GM19467 (cell line): ENCODE results near the gene C10orf95.

Experiments
- ATAC-seq: cut with Tn5 transposase; IDR thresholded peaks from one replicate; pipeline ENCODE4 v1.9.1; 2021; ENCODE audit warnings: mild to moderate bottlenecking, moderate library complexity; ENCODE audit not compliant: unreplicated experiment

The C10orf95 gene

DNA sequence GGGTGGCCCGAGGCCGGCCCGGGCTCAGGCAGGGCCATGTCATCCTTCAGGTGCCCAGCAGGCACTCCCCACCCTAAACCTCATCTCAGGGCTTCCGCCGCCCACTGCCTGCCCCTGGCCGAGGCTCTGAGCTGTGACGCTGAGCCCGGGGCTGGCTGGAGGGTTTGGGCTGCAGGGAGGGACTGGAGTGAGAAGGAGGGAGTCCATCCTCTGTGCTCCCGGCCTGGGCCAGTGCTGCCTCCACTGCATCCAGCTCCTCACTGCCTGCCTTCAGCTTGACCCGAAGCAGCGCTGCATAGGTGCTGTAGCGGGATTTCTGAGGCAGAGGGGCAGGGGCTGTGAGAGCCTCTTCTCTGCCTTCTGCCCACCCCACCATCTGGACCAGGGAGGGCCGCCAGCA lies 48.2 kb downstream of the C10orf95 start:
- ATAC-seq, result no peak

DNA sequence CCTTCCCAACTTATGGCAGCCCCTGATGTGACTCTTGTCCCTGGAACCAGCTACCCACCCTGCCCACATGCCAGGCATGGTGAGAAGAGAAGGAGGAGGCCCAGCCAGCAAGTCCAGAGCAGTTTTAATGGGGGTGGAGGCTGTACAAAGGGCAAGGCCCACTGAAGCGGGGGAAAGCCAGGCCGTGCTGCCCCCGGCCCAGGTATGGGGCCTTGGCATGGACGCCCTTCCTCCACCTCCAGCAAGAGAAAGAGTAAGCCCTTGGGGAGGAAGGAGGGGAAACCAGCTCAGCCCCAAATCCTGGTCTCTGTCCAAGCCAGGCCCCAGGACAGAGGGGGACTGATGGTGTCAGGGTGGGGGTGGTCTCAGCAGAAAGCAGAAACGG lies 48.8 kb downstream of the C10orf95 start:
- no peak for ATAC-seq

DNA sequence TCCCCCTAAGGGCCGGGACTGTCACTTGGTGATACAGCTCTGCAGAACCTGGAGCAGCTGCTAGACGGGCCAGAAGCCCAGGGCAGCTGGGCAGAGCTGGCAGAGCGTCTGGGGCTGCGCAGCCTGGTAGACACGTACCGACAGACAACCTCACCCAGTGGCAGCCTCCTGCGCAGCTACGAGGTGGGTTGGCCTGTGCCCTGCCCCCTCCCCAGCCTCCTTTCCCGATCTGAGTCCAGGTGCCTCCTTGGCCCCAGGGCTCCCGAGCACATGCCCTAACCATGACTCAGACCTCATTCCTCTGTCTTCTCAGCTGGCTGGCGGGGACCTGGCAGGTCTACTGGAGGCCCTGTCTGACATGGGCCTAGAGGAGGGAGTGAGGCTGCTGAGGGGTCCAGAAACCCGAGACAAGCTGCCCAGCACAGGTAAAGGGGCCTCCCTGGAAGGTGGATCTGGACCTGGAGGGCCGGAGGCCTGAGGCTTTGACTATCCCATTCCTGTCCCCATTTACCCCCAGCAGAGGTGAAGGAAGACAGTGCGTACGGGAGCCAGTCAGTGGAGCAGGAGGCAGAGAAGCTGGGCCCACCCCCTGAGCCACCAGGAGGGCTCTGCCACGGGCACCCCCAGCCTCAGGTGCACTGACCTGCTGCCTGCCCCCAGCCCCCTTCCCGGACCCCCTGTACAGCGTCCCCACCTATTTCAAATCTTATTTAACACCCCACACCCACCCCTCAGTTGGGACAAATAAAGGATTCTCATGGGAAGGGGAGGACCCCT lies 49.4 kb downstream of the C10orf95 start:
- ATAC-seq, result no peak

DNA sequence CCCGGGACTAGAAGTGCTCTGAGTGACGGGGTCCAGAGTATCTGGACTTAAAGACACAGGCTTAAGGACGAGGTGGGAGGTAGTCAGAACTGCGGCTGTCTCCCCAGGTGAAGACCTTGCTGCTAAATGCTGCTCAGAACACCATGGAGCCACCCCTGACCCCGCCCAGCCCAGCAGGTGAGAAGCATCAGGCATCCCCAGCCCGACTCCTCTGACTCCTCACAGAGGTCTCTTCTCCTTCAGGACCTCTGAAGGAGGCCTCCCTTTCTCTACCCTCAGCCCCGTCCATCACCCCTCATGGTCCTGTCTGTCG lies 50.0 kb downstream of the C10orf95 start:
- ATAC-seq, result no peak

DNA sequence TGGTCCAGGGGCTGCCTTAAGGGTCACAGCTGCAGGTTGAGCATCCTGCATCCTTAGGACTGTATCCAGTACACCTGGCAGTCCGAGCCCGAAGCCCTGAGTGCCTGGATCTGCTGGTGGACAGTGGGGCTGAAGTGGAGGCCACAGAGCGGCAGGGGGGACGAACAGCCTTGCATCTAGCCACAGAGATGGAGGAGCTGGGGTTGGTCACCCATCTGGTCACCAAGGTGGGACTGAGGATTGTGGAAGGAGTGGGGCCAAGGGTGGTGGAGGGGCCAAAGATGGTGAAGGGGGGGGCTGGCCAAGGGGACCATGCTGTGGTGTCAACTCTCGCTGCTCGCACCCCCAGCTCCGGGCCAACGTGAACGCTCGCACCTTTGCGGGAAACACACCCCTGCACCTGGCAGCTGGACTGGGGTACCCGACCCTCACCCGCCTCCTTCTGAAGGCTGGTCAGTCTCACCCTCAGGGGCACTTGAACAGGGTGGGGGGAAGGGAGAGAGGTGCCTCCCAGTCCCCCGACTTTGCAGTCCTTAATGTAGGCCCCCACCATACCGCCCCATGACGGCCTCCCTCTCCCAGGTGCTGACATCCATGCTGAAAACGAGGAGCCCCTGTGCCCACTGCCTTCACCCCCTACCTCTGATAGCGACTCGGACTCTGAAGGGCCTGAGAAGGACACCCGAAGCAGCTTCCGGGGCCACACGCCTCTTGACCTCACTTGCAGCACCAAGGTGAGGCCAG lies 50.6 kb downstream of the C10orf95 start:
- ATAC-seq, result no peak

DNA sequence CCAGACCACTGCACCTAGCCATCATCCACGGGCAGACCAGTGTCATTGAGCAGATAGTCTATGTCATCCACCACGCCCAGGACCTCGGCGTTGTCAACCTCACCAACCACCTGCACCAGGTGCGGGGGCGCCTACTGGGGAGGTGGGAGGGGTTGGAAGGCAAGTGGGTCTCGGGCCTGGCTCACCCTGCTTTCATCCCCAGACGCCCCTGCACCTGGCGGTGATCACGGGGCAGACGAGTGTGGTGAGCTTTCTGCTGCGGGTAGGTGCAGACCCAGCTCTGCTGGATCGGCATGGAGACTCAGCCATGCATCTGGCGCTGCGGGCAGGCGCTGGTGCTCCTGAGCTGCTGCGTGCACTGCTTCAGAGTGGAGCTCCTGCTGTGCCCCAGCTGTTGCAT lies 51.3 kb downstream of the C10orf95 start:
- ATAC-seq, result no peak
